Right cardiac atrium (tissue), 5 donors: Measurements from ENCODE around the gene DPEP1. TPM values are rescaled to one million over a fixed set of nuclear protein-coding genes. Genes with fewer than 3 reads are reported as not detected.
A peak's percentile ranks its signal among the peaks of the same experiment; 100 is the strongest.

Experiments
- ATAC-seq, 2 donors: fragments of 200-7000 bp; cut with Tn5 transposase; one replicate each; pipeline versions ENCODE4 v1.8.0 to v1.9.1; 2020; ENCODE audit warnings: moderate library complexity in 2 of 2, mild to moderate bottlenecking in 1 of 2
- DNase-seq, 3 donors: peaks; one replicate each; pipeline ENCODE4 v3.0.0-alpha.2; 2020
- H3K27ac ChIP-seq: one replicate; pipeline ENCODE4 v1.5.1; 2013; ENCODE audit warnings: mild to moderate bottlenecking, low read length, control low read depth, moderate library complexity
- H3K27me3 ChIP-seq: one replicate; pipeline ENCODE4 v1.6.1; 2013; ENCODE audit not compliant: control insufficient read depth, insufficient read depth
- H3K4me1 ChIP-seq: one replicate; pipeline ENCODE4 v1.6.1; 2013; ENCODE audit warnings: low read length; ENCODE audit not compliant: control insufficient read depth, insufficient read depth
- H3K4me3 ChIP-seq: one replicate; pipeline ENCODE4 v1.5.1; 2013; ENCODE audit warnings: low read length, control low read depth
- H3K9me3 ChIP-seq: one replicate; pipeline ENCODE4 v1.6.1; 2013; ENCODE audit warnings: low read length; ENCODE audit not compliant: control insufficient read depth
- WGBS: extraction: QIAGEN DNeasy Blood & Tissue Kit; methylation state at CpG from one replicate; pipeline ENCODE4 v1.1.7; 2013; 5-methylcytosine and 5-hydroxymethylcytosine counted together
- intact Hi-C, 4 donors: fragments of 100-400 bp; cut with DNase I; formaldehyde crosslinking; loops; one replicate each; pipeline versions ENCODE4 v1.11.0 to v1.14.0; 2022 to 2023
- polyA plus RNA-seq: library from polyadenylated mRNA; stranded (reverse); fragments of 200-250 nt; gene quantifications from one replicate; pipeline ENCODE4 v1.2.3, GENCODE V29; 2013
- total RNA-seq, 4 donors: library from RNA; stranded (reverse); fragmentation: NEBNext Ultra II Directional; extraction: Animal tissue kit (Norgen Biotek cat#: 25700); gene quantifications; one replicate each; pipeline ENCODE4 v1.2.1, GENCODE V29; 2021
- donor health status: healthy with polysubstance abuse.
- donor health status: DM: no; HTN: yes; CAD: no.
- donor health status: DM: no; HTN: no; CAD: no.
- donor health status: DM: no; HTN: yes; CAD: no; lungs with severe emphysema.
- donor health status: DM: yes; HTN: yes; CAD: no.

The DPEP1 gene
- total and polyA plus RNA-seq, 5 donors, result 0.18 to 0.53 (median 0.31) TPM; not detected in 2

DNA sequence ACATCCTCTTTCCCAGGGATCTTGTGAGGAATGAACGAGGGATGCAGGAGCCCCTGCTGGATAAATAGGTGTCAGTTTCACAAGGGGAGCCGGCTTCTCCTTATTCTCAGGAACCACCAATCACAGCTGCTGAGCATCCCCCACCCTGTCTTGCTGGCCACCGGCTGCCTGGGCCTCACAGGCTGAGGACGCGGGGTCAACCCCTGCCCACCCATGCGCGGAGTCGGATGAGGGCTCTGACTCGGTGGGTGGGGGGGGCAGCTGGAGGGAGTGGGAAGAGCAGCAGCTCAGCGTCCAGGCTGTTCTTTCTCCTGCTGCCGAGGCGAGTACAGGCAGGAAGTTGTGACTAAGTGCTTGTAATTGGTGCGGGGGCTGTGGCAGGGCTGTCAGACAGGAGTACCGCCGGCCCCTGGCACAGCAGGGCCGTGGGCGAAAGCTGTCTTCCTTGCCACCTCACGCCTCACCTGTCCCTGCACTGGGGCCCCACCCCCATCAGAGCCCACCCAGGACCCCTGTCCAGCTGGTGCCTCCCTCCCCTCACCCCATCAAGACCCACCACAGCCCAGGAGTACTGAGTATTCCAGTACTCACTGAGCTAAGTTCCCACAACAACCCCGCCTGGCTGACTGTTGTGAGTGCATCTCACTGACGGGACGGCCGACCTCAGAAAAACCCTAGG is 11.0 kb upstream of the DPEP1 start:
- peak in 1 of 2 donors; percentile 66 for ATAC-seq
- H3K4me1 ChIP-seq, result no peaks in the 10 kb centered on the region
- intact Hi-C loops, result no loop called here
- no peak for DNase-seq
- no peak overlapping the region for H3K4me3 ChIP-seq
- H3K27me3 ChIP-seq, result no peaks in the 10 kb centered on the region
- no peaks in the 10 kb centered on the region for H3K9me3 ChIP-seq
- WGBS, result 4% methylated on average over 22 of the region's 22 CpGs
- H3K27ac ChIP-seq, result no peak overlapping the region

- ATAC-seq, result no peak
- Histone ChIP-seq H3K4me3 (no peak overlapping the region), H3K27ac (no peak overlapping the region), H3K4me1 (no peaks in the 10 kb centered on the region), H3K9me3 (no peaks in the 10 kb centered on the region), H3K27me3 (no peaks in the 10 kb centered on the region)
- intact Hi-C loops, result no loop called here
- WGBS, result 64% methylated on average over 5 of the region's 5 CpGs
- no peak for DNase-seq
Observed at GRCh38 chr16:89602952-89603590, 10.4 kb upstream of the DPEP1 start.

DNA sequence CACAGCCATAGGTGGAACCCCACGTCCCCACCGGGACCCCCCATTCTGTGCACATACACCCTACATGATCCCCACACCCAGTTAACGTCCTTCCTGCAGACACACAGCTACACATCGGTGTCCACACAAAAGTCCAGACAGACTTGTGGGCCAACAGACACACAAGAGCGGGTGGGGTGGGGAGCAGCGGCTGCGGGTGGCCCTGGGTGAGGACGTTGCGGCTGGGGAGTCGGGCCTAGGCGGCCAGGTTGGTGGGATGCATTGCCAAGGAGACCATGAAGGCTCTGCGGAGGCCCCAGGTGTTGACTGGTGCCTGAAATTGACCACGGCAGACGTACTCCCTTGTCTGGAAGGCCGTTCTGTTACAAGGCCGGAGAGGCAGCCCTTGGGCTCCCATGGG is 8.7 kb upstream of the DPEP1 start:
- Histone ChIP-seq H3K4me1 (no peaks in the 10 kb centered on the region), H3K27ac (no peak overlapping the region), H3K9me3 (no peaks in the 10 kb centered on the region), H3K27me3 (no peaks in the 10 kb centered on the region), H3K4me3 (no peak overlapping the region)
- ATAC-seq (peak in 1 of 2 donors; percentile 7), DNase-seq (no peak)
- 85% methylated on average over 16 of the region's 16 CpGs for WGBS
- intact Hi-C loops, result no loop called here

DNA sequence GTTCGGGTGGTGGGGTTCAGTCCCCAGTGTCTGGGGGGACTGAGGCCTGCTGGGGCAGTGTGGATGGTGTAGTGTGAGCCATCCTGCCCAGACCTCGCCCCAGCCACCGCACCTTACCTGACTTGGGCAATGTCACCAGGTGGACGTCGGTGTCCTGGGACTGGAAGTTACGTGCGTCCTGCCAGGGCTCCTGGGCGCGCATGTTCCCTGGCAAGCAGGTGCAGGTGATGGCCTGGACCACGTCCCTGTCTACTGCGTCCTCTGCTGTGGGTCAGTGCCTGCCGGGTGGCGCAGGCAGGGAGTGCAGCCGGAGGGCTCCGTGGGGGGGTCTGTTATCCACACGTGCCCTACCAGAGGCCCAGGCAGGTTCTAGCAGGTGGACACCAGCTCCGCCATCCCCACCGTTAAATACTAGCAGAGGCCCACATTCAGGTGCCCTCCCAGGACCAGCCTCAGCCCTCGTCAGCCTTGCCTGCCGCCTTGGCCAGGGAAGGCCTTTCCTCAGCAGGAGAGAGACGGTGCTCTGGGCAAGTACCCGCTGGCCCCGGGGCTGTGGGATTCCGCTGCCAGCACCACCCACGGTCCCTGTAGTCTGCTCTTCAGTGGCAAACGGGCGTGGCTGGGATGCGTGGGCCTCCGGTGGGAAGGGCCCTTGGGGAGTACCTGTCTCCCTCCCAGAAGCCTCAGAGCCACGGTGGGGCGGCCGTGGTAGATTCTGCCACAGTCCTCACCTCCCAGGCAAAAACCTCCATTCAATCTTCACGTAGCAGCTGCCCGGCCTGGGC is 8.1 kb upstream of the DPEP1 start:
- Histone ChIP-seq H3K27me3 (no peaks in the 10 kb centered on the region), H3K4me3 (no peak overlapping the region), H3K9me3 (no peaks in the 10 kb centered on the region), H3K4me1 (no peaks in the 10 kb centered on the region), H3K27ac (no peak overlapping the region)
- intact Hi-C loops, result no loop called here
- no peak for ATAC-seq
- WGBS, result 87% methylated on average over 34 of the region's 34 CpGs
- no peak for DNase-seq

DNA sequence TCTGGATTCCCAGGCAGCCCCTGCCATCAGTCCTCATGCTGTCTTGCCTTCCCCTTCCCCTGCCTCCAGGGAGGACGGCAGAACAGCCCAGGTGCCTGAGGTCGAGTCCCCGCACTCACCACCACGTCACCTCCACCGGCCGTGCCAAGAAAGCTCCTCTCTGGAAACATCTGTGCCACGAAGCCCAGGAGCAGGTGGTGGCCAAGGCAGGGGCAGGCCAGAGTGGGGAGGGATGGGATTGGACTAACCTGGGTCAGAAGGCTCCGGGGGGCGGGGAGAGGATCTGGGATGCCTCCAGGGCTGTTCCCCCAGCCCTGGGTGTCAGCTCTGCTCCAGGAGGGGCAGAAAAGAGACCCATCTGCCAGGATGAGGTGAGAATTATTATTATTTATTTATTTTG is 7.4 kb upstream of the DPEP1 start:
- ATAC-seq, result peak in 1 of 2 donors; percentile 40
- Histone ChIP-seq H3K27me3 (no peaks in the 10 kb centered on the region), H3K4me3 (no peak overlapping the region), H3K4me1 (no peaks in the 10 kb centered on the region), H3K27ac (no peak overlapping the region), H3K9me3 (no peaks in the 10 kb centered on the region)
- WGBS, result 84% methylated on average over 9 of the region's 9 CpGs
- DNase-seq, result no peak
- intact Hi-C loops, result no loop called here

DNA sequence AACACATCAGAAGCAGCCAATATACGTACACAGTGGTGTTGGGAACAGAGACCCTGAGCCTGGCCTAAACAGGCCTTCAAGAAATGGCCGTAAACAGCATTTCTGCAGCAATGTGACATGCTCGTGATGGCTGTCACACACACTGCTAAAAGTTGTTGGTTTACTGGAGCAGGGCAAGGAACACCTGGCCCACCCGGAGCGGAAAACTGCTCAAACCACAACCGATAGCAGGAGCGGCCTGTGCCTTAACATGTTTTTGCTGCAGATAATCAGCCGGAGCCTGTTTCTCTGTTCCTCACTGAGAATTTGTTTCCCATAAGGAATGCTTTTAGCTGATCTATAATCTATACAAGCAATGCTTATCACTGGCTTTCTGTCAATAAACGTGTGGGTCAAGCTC is 6.0 kb upstream of the DPEP1 start:
- intact Hi-C loops, result no loop called here
- ATAC-seq (no peak), DNase-seq (no peak)
- no peak overlapping the region for H3K27ac ChIP-seq
- H3K4me3 ChIP-seq, result no peak overlapping the region
- no peaks in the 10 kb centered on the region for H3K4me1 ChIP-seq
- H3K9me3 ChIP-seq, result no peaks in the 10 kb centered on the region
- H3K27me3 ChIP-seq, result no peaks in the 10 kb centered on the region
- 74% methylated on average over 9 of the region's 9 CpGs for WGBS

DNA sequence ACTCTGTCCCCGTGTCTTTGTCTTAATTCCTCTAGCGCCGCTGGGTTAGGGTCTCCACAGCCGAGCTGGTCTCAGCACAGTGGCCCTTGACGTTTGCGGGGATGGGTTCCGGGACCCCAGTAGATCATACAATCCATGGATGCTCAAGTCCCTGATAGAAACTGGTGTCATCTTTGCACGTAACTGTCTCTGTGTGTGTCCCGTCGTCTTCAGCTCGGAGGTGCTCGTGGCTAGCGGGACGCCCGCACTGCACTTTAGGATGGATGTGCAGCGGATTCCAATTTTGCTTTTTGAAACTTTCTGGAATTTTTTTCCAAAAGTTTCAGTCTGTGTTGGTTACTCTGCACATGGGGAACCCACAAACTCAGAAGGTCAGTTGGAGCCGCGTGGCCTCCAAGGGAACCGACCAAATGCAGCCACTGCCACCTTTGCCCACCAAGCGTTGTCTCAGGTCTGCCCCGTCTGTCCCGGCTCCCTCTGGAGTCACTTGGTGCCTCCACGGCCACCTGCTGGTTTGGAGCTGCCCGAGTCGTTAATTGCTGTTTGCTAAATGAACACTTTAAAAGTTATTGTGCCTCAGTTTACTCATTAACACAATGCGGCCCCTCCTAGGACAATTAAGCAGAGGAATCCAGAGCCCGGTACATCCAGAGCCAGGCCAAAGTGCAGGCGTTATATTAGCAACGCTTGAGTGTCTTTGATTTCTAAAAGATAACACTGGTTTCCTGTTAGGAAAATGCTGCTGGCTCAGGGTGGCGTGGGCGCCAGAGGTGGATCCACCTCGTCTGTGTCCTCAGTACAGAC is 5.3 kb upstream of the DPEP1 start:
- Histone ChIP-seq H3K27me3 (no peaks in the 10 kb centered on the region), H3K4me3 (no peak overlapping the region)

DNA sequence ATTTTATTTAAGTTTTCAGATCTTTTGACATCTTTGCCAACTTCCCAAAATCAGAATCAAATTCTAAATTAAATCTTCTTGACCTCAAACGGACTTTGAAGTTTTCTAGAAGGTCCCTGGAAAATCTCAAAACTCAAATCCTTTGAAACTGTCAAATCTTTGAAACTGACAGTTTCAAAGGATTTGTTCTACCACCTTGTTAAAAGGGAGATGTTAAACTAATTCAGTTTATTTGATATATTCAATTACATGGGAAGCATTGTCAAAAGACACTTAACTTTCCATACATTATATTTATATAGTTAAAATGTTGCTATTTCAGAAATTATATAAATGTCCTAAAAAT is 3.4 kb upstream of the DPEP1 start:
- DNase-seq (no peak), ATAC-seq (no peak)
- Histone ChIP-seq H3K4me3 (no peak overlapping the region), H3K9me3 (no peaks in the 10 kb centered on the region), H3K27me3 (no peaks in the 10 kb centered on the region), H3K27ac (no peak overlapping the region), H3K4me1 (no peaks in the 10 kb centered on the region)
- WGBS, result 68% methylated on average over 1 of the region's 1 CpG
- intact Hi-C loops, result no loop called here

More for the DNA sequence above, 5.3 kb upstream of the DPEP1 start:
- intact Hi-C loops, result no loop called here
- H3K9me3 ChIP-seq, result no peaks in the 10 kb centered on the region
- no peaks in the 10 kb centered on the region for H3K4me1 ChIP-seq
- DNase-seq (no peak), ATAC-seq (no peak)
- 73% methylated on average over 32 of the region's 32 CpGs for WGBS
- H3K27ac ChIP-seq, result no peak overlapping the region

GRCh38 chr16:89612415-89613166 is 851 bp upstream of the DPEP1 start:
- no peak overlapping the region for H3K4me3 ChIP-seq
- DNase-seq, result no peak
- H3K27me3 ChIP-seq, result no peaks in the 10 kb centered on the region
- ATAC-seq, result no peak
- H3K27ac ChIP-seq, result no peak overlapping the region
- H3K9me3 ChIP-seq, result no peaks in the 10 kb centered on the region
- whole genome bisulfite sequencing, result 87% methylated on average over 20 of the region's 20 CpGs
- intact Hi-C loops, result no loop called here
- H3K4me1 ChIP-seq, result no peaks in the 10 kb centered on the region

GRCh38 chr16:89613954-89614459 is 565 bp downstream of the DPEP1 start:
- Histone ChIP-seq H3K4me1 (no peaks in the 10 kb centered on the region), H3K4me3 (no peak overlapping the region), H3K27me3 (no peaks in the 10 kb centered on the region), H3K9me3 (no peaks in the 10 kb centered on the region), H3K27ac (no peak overlapping the region)
- no peak for ATAC-seq
- WGBS, result 85% methylated on average over 22 of the region's 22 CpGs
- no peak for DNase-seq
- intact Hi-C loops, result no loop called here
